Stimulated activated CD8-positive, alpha-beta memory T cell treated with anti-CD3 and anti-CD28 coated beads, Interleukin-4, amount 100 ng/mL, for 24 hours (primary cell): ENCODE results near the gene CREB3L4.
"Not testable (repeated sequence)": the region's sequence is repeated elsewhere in the genome, so short reads cannot be mapped to it uniquely, and the experiment has no call there.

Source experiments
- DNase-seq: peaks from one replicate; pipeline ENCODE4 v3.0.0-alpha.2; 2020; ENCODE audit warnings: low read depth

Gene CREB3L4

DNA sequence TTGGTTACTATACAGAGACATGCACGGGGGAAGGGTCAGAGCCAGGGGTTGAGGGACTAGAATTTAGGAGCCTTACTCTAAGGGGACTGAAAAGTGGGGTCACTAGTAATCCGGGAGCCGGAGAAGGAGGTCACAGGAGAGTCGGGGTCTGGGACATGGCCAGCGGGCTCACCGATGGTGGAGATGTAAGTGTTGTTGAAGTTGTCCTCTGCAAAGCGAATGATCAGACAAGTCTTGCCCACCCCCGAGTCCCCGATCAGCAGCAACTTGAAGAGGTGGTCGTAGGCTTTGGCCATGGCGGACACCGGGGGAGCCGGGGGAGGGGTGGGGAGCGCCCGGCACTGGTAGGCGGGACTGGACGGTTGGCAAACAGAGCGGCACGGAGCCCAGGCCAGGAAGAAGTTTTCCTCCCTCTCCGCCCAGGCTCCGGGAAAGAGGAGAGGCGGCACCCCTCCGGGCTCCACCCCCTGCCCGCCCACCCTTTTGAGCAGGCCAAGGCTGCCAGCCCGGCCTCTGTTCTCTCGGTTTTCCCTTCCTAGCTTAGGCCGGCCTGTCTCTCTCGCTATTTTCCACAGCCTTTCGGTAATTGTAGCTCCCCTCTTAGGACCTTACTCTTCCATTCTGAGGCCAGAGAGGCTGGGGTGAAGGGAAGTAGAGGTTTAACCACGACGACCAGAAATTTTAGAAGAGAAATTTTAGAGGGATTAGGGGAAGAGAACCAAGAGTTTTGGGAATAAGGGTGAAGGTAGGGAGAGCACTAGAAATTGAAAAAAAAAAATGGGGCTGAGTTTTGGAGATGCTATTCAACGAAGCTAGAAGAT, 18.4 kb downstream of the CREB3L4 start, which contains the start of gene RAB13:
TSS of gene RAB13 (minus strand) at position 399 of the 821 bp plus-strand sequence. CDS start at position 296, 103 bp downstream.
- no peak for DNase-seq

DNA sequence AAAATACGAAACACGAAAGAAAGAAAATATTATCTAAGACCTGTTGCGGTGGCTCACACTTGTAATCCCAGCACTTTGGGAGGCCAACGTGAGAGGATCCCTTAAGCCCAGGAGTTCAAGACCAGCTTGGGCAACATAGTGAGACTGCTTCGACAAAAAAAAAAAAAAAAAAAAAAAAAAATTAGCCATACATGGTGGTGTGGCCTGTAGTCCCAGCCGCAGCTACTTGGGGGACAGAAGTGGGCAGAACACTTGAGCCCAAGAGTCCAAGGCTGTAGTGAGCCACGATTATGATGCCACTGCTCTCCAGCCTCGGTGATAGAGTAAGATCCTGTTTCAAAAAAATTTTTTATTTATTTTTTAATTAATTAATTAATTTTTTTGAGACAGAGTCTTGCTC, 19.9 kb downstream of the CREB3L4 start:
- DNase-seq: no peak

DNA sequence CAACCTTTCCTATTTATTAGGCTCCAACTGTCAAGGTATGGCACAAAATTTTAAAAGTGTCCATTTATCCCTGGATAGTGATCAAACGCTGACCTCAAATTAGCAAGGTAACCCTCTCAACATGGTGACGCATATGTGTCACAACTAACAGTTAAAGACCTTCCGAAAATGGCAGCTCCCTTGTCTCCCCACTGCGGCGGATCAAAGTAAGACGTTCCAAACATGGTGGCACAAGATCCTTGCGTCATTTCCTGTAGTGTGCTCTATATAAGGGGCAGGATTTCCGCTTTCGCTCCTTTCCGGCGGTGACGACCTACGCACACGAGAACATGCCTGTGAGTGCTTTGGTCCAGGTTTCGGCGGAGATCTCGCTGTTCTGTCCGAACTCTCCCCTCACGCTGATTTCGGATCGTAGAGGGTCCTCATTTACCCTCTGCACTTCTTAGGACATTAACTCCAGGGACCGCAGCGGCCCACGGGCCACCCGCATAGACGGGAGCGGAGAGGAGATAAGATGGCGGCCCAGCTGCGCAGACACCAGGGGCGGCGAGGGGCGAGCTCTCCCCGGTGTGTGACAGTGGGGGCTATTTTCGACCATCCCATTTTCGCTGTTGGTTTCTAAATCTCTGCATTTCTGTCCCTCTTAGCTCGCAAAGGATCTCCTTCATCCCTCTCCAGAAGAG, 22.9 kb downstream of the CREB3L4 start, which contains the start of gene RPS27:
TSS of gene RPS27 (plus strand) at position 295 of the 683 bp plus-strand sequence. CDS start at position 330, 35 bp downstream.
- DNase-seq: peak; percentile 69

DNA sequence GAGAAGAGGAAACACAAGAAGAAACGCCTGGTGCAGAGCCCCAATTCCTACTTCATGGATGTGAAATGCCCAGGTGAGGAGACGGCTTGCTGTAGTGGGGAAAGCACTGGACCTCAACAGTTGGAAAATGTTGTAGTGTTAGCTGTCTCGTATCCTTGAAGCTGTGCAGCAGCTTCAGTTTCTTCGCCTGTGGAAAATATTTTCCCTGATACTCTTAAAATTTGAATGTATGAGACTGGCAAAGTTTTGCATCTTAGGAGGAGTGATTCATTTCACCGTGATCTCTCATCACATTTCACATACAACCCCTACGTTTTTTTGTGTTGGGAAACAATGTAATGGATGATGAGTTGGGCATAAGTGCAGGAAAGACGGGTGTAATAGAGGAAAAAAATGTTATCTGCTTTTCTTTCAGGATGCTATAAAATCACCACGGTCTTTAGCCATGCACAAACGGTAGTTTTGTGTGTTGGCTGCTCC, 23.5 kb downstream of the CREB3L4 start:
- DNase-seq: no peak

DNA sequence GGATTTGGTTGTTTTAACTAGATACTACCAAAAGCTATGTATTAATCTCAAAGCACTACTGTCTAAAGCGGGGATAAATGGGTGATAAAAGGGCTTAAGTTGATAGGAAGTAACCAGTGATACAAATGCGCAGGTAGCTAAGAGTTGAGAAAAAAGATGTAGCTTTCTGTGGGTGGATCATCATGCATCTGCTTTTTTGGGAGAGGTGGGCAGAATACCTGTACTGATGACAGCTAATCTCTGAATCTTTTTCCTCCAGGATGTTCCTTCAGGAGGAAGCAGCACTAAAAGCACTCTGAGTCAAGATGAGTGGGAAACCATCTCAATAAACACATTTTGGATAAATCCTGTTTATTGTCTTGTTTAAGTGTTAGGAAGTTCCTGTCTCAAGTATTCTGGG, 24.1 kb downstream of the CREB3L4 start:
- no peak for DNase-seq

DNA sequence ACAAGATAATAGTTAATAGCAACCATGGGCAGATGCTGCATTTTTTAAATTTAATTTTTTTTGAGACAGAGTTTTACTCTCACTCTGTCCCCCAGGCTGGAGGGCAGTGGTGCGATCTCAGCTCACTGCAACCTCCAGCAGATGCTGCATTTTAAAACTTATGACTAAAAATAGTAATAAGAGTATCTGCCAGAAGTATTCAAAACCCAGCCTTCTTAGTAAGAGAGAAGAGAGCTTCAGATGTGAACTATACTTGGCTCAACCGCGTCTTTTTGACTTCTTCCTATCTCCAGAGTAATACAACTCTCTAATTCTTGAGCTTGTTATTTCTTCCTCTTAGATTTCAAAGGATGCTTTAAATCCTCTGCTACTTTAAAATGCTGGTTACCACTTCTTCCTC, 27.5 kb downstream of the CREB3L4 start:
- DNase-seq: no peak

DNA sequence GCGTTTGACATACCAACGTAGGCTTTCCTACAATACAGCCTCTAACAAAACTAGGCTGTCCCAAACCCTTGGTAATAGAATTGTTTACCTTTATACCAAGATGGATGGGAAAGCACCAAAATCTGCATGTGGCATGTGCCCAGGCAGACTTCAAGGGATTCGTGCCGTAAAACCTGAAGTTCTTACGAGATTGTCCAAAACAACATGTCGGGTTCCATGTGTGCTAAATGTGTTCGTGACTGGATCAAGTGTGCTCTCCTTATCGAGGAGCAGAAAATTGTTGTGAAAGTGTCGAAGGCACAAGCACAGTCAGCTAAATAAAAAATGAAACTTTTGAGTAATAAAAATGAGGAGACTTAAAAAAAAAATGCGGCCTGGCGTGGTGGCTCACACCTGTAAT, 27.9 kb downstream of the CREB3L4 start:
- DNase-seq: no peak

DNA sequence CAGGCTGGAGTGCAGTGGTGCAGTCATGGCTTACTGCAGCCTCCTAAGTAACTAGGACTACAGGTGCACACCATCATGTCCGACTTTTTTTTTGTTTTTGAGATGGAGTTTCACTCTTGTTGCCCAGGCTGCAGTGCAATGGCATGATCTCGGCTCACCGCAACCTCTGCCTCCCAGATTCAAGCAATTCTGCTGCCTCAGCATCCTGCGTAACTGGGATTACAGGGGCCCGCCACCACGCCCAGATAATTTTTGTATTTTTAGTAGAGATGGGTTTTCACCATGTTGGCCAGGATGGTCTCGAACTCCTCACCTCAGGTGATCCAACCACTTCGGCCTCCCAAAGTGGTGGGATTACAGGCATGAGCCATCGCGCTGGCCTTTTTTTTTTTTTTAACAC, 29.2 kb downstream of the CREB3L4 start:
- DNase-seq: not testable (repeated sequence)

DNA sequence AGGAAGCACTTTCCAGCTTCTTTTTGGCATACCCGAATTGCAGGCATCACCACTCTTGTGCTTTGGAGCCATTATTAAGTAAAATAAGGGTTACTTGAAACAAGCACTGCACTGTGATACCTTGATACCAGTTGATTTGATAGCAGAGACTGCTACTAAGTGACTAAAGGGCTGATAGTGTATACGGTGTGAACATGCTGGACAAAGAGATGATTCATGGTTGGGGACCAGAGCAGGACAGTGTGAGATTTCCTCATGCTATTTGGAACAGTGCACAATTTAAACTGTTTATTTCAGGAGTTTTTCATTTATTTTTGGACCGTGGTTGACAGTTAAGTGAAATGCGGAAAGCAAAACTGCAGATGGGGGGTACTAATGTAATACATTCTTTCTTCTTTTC, 32.7 kb downstream of the CREB3L4 start:
- DNase-seq: no peak

DNA sequence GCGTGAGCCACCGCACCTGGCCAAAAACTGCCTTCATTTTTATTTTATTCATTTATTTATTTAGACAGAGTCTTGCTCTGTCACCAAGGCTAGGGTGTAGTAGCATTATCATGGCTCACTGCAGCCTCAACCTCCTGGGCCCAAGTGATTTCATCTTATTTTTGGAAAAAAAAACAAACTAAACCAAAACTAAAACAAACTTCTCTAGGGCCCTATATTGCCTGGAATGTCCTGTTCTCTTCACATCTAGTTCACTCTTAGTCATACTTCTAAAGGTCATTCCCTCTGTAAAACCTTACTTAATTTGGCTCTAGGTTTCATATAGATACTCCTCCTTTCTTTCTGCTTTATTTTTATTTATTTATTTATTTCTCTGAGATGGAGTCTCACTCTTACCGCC, 38.4 kb downstream of the CREB3L4 start:
- DNase-seq: no peak

DNA sequence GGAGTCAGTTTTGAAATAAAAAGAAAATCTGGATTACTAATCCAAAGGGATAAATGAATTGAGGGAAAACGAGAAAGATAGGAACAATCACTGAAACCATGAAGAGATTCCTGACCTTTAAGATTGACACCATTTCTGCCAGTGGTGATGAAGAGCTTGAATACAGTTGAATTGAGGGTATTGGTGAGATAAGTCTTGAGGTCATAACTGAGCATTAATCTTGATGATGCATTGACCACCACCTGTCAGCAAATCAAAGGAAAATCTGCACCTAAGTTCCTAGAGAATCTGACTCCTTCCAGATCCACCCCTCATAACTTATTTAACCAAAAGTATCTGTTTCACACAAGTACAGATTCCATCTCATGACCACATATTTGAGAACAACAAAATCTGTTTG, 44.4 kb downstream of the CREB3L4 start:
- DNase-seq: no peak

DNA sequence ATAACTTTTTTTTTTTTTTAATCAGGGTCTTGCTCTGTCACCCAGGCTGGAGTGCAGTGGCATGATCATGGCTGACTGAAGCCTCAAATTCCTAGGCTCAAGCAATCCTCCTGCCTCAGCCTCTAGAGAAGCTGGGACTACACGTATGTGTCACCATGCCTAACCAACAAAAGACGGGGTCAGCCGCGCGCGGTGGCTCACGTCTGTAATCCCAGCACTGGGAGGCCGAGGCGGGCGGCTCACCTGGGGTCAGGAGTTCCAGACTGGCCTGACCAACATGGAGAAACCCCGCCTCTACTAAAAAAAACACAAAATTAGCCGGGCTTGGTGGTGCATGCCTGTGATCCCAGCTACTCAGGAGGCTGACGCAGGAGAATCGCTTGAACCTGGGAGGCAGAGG, 44.8 kb downstream of the CREB3L4 start:
- DNase-seq: not testable (repeated sequence)

DNA sequence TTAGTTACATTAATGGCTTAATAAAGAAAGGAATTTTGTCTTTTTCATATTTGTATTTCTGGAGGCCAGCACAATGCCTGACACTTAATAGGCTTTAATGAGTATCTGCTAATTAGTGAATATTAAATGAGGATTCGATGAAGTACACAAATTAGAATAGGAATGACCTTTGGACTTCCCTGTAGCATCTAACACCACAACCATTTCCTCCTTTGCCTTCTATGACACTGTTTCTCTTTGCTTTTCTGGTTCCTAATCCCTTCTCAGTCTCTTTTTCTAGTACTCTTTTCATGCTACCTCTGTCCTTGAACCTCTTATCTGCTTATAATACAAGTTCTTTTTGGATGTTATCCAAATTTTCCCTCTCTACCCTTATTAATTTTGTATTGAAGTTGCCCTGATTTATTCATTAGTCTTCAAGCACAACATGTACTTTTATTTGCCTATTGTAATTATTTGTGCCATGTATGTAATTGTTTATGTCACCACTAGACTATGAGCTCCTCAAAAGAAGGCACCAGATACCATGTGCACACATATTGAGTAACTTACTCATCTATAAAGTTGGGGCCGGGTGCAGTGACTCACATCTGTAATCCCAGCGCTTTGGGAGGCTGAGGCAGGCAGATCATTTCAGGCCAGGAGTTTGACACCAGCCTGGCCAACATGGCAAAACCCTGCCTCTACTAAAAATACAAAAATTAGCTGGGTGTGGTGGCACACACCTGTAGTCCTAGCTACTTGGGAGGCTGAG, 46.6 kb downstream of the CREB3L4 start:
- DNase-seq: no peak

DNA sequence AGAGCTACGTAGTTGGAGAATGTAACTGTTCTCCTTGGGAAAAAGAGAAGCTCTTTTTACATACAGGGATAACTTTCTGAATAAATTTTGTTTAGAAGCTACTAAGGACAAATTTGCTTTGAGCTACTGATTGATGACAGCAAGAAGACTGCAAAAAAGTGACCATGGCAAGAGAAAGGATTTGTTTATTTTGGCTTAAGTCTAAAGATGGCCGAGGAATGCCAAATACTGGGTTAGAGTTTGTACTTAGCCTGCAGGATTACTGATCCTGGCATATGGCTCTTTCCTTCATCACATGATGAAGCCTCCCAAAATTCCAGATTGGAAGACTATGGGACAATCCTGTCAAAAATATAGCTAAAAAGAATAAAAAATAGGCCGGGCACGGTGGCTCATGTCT, 51.6 kb downstream of the CREB3L4 start:
- no peak for DNase-seq

DNA sequence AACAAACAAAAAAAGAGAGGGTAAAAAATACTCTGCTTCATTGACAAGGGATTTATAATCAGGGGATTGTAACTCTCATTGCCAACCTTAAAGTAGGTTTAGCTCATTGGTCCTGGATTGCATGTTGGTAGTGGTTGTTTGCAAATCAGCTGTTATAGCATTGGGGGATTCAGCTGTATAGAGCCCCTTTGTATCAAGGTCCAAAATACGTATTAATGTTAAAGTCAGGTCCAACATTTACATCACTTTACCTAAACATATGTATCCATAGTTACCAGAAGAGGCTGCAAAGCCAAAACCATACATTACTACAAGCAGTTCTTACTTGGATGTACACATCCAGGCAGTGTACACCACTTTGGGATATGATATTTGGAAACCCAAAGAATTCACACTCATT, 52.2 kb downstream of the CREB3L4 start:
- DNase-seq: no peak
